K562 (cell line): Measurements from ENCODE around the gene SORBS2. TPM values are rescaled to one million over a fixed set of nuclear protein-coding genes. Genes with fewer than 3 reads are reported as not detected.

Experiments
- ATAC-seq: fragments of 200-7000 bp; cut with Tn5 transposase; 3 replicates; pipeline ENCODE4 v1.9.1; 2020; ENCODE audit warnings: moderate library complexity
- BruUV-seq: library from RNA; stranded (reverse); fragments of 400-500 nt; replicated peaks from 2 replicates; lab custom pipeline; 2021; lab: Mats Ljungman, UMichigan
- CTCF ChIA-PET: fragments of 300-600 bp; formaldehyde crosslinking; extraction: SDS; loops from one replicate; lab custom pipeline; 2021; ENCODE audit warnings: low intra/inter-chr PET ratio; lab: Yijun Ruan, JAX
- POLR2A ChIA-PET: fragments of 300-600, 350-650 bp; sonication (Branson Sonifier 250); formaldehyde crosslinking; extraction: SDS; loops from one replicate; lab custom pipeline; 2021; ENCODE audit warnings: antibody characterized with exemption, inconsistent platforms; lab: Yijun Ruan, JAX
- DNase-seq, 4 experiments: peaks; one replicate each; pipeline versions ENCODE4 v3.0.0 to v3.0.0-alpha.2; 2011 to 2018; ENCODE audit warnings: low spot score in 3 of 4, mixed read lengths in 3 of 4; ENCODE audit errors: extremely low read depth in 1 of 4
- FAIRE-seq: peaks from 2 replicates; lab custom pipeline; 2011; peaks lifted over from hg19 to GRCh38; lab: Jason Lieb, UNC
- H2AFZ ChIP-seq: 2 replicates; pipeline ENCODE4 v1.6.0; 2011; ENCODE audit warnings: low read depth, low read length, control low read depth, inconsistent platforms
- H3K27ac ChIP-seq: fragments of 200-600 bp; 3 replicates; pipeline ENCODE4 v1.8.0; 2011; ENCODE audit warnings: low read depth, mild to moderate bottlenecking, control low read depth, inconsistent platforms, low read length, moderate library complexity, mixed read lengths; ENCODE audit errors: extremely low read depth
- H3K27me3 ChIP-seq, 2 experiments: fragments of 300-600 bp in 1 of 2; 2 replicates in 1 of 2; 3 replicates in 1 of 2; pipeline versions ENCODE4 v1.6.0 to v1.8.0; 2011; ENCODE audit warnings: inconsistent platforms in 2 of 2, low read length in 2 of 2, mild to moderate bottlenecking in 1 of 2, mixed read lengths in 1 of 2, moderate library complexity in 1 of 2; ENCODE audit not compliant: control insufficient read depth in 2 of 2, insufficient read depth in 2 of 2
- H3K36me3 ChIP-seq: fragments of 300-600 bp; 3 replicates; pipeline ENCODE4 v1.8.0; 2011; ENCODE audit warnings: mild to moderate bottlenecking, low read length, inconsistent platforms; ENCODE audit not compliant: control insufficient read depth, insufficient read depth
- H3K4me1 ChIP-seq, 2 experiments: fragments of 200-600 bp in 1 of 2; replicated peaks in 1 of 2; 2 replicates in 1 of 2; 3 replicates in 1 of 2; pipeline versions ENCODE4 v1.5.1 to v1.8.0; 2011; ENCODE audit warnings: inconsistent platforms in 2 of 2, low read length in 2 of 2, mild to moderate bottlenecking in 1 of 2, mixed read lengths in 1 of 2, moderate library complexity in 1 of 2; ENCODE audit not compliant: control insufficient read depth in 2 of 2, insufficient read depth in 2 of 2
- H3K4me2 ChIP-seq: 2 replicates; pipeline ENCODE4 v1.6.1; 2011; ENCODE audit warnings: low read length, control low read depth, inconsistent platforms, mixed read lengths; ENCODE audit not compliant: insufficient read depth
- H3K4me3 ChIP-seq: fragments of 200-600 bp; sonication (generic), shearing (Covaris generic); 2 replicates; pipeline ENCODE4 v1.5.1; 2016; ENCODE audit warnings: control low read depth, inconsistent platforms
- H3K79me2 ChIP-seq: fragments of 200-600 bp; 3 replicates; pipeline ENCODE4 v1.8.0; 2011; ENCODE audit warnings: low read length, inconsistent platforms; ENCODE audit not compliant: control insufficient read depth, insufficient read depth
- H3K9ac ChIP-seq, 2 experiments: 2 replicates each; pipeline versions ENCODE4 v1.6.0 to v1.6.1; 2011; ENCODE audit warnings: low read depth in 2 of 2, low read length in 2 of 2, control low read depth in 1 of 2, inconsistent platforms in 1 of 2, mild to moderate bottlenecking in 1 of 2, mixed read lengths in 1 of 2; ENCODE audit not compliant: insufficient read depth in 1 of 2
- H3K9me1 ChIP-seq: one replicate; pipeline ENCODE4 v1.6.0; 2011; ENCODE audit warnings: inconsistent platforms, mild to moderate bottlenecking, low read length, moderate library complexity; ENCODE audit not compliant: control insufficient read depth, insufficient read depth
- H3K9me3 ChIP-seq: replicated peaks from 2 replicates; pipeline ENCODE4 v1.5.1; 2011; ENCODE audit warnings: low read depth, low read length, inconsistent platforms; ENCODE audit not compliant: control insufficient read depth, insufficient read depth
- H4K20me1 ChIP-seq: replicated peaks from 2 replicates; pipeline ENCODE4 v1.6.1; 2011; ENCODE audit warnings: low read length, inconsistent platforms, mixed read lengths; ENCODE audit not compliant: control insufficient read depth, insufficient read depth
- ARHGAP35 ChIP-seq: fragments of 450-650 bp; IDR thresholded peaks from 2 replicates; pipeline ENCODE4 v1.6.1; 2018; ENCODE audit not compliant: partially characterized antibody
- DDX20 ChIP-seq: fragments of 450-650 bp; IDR thresholded peaks from 2 replicates; pipeline ENCODE4 v1.6.1; 2016; ENCODE audit warnings: missing genetic modification characterization, low read depth, mild to moderate bottlenecking, missing compliant biosample characterization, moderate library complexity
- FOXM1 ChIP-seq, 2 experiments: fragments of 450-650 bp in 1 of 2; sonication (generic) in 1 of 2; formaldehyde crosslinking in 1 of 2; IDR thresholded peaks; 2 replicates each; pipeline versions ENCODE4 v1.6.1 to v1.9.0; 2017 to 2022; ENCODE audit warnings: low read depth in 2 of 2, mild to moderate bottlenecking in 2 of 2, missing genetic modification reagents in 1 of 2, moderate library complexity in 1 of 2
- KLF16 ChIP-seq: IDR thresholded peaks from 2 replicates; pipeline ENCODE4 v1.6.1; 2016; ENCODE audit warnings: antibody characterized with exemption
- MECOM ChIP-seq: fragments of 250-450 bp; sonication (Bioruptor Pico); IDR thresholded peaks from 2 replicates; pipeline ENCODE4 v1.8.0; 2022; ENCODE audit warnings: inconsistent platforms
- NR3C1 ChIP-seq: sonication (generic); formaldehyde crosslinking; IDR thresholded peaks from 2 replicates; pipeline ENCODE4 v1.8.1; 2022; ENCODE audit warnings: missing genetic modification reagents
- SAP30 ChIP-seq: fragments of 200-600 bp; sonication (generic); IDR thresholded peaks from 2 replicates; pipeline ENCODE4 v1.6.1; 2012; ENCODE audit warnings: borderline replicate concordance, low read depth, mild to moderate bottlenecking, moderate library complexity, low read length, control low read depth, inconsistent platforms; ENCODE audit not compliant: insufficient read depth, poor library complexity, severe bottlenecking
- SMAD1 ChIP-seq: fragments of 150-350 bp; IDR thresholded peaks from 2 replicates; pipeline ENCODE4 v1.6.1; 2014; ENCODE audit warnings: low read length, low read depth; ENCODE audit not compliant: partially characterized antibody
- SREBF1 ChIP-seq: fragments of 150-350 bp; IDR thresholded peaks from 2 replicates; pipeline ENCODE4 v1.6.1; 2014; ENCODE audit warnings: antibody characterized with exemption, low read depth, low read length, borderline replicate concordance
- XRCC5 ChIP-seq: fragments of 200-400 bp; formaldehyde crosslinking; IDR thresholded peaks from 2 replicates; pipeline ENCODE4 v1.6.1; 2017; ENCODE audit warnings: low read depth, mild to moderate bottlenecking, low read length
- ZNF589 ChIP-seq: fragments of 200-800 bp; sonication (Bioruptor generic); IDR thresholded peaks from 2 replicates; pipeline ENCODE4 v1.6.1; 2016; ENCODE audit warnings: low read depth, missing genetic modification characterization, missing compliant biosample characterization
- in situ Hi-C: fragments of 300-500 bp; cut with MboI; formaldehyde crosslinking; loops from 4 replicates; pipeline ENCODE4 v1.15.0; 2018; ENCODE audit warnings: inconsistent platforms, mixed read lengths
- intact Hi-C: fragments of 100-400 bp; cut with micrococcal nuclease; formaldehyde crosslinking; loops from 2 replicates; pipeline ENCODE4 v1.14.2; 2022
- polyA plus RNA-seq, 8 experiments: library from polyadenylated mRNA; depleted of rRNA in 4 of 8; stranded (reverse) in 5 of 8; unstranded in 3 of 8; fragments of >200 nt; fragmentation: Nextera tagmentation in 2 of 8; fragmentation: Illumina TruSeq in 1 of 8; extraction: Ambion mirVana in 2 of 8; extraction: Trizol in 1 of 8; gene quantifications; 2 replicates each; pipeline versions ENCODE4 v1.2.1 to v1.2.3, GENCODE V29; 2011 to 2014; ENCODE audit warnings: inconsistent platforms in 1 of 8, missing spikeins in 1 of 8
- total RNA-seq, 7 experiments: library from RNA; depleted of rRNA in 6 of 7; stranded (reverse); fragments of >200 nt in 6 of 7; fragmentation: Illumina TruSeq in 2 of 7; extraction: Trizol in 2 of 7; gene quantifications; 2 replicates each; pipeline versions ENCODE4 v1.2.1 to v1.2.3, GENCODE V29; 2011 to 2021; ENCODE audit warnings: low replicate concordance in 1 of 7
- TF ChIP-seq, protein P1 (sequence below): sonication (generic); IDR thresholded peaks from 2 replicates; pipeline ENCODE4 v1.6.1; 2016
- TF ChIP-seq, protein P2 (sequence below): sonication (generic); formaldehyde crosslinking; IDR thresholded peaks from 2 replicates; pipeline ENCODE4 v1.8.1; 2023; ENCODE audit warnings: mild to moderate bottlenecking, missing genetic modification reagents
- TF ChIP-seq, protein P3 (sequence below): fragments of 150-350 bp; conservative IDR thresholded peaks from 2 replicates; pipeline ENCODE4 v1.6.1; 2014; ENCODE audit warnings: low read length

Gene SORBS2
- total and polyA plus RNA-seq, 9 of the 15 experiments (the other 6 are each of a cell fraction or from before 2014, with no cell fraction given): 0.29 TPM; not detected in 8

- H3K9me3 ChIP-seq: no peaks in the 10 kb centered on the region
- no peak for FAIRE-seq
- BruUV-seq: no TSS peak
Measured at GRCh38 chr4:185764876-185765275, 47.1 kb downstream of the SORBS2 start.

More at GRCh38 chr4:185764876-185765275, 47.1 kb downstream of the SORBS2 start:
- H4K20me1 ChIP-seq: no peaks in the 10 kb centered on the region
- peaks cover 0 to 5% of the 10 kb centered on the region in 2 experiments; a peak in 2 of 5 replicates for H3K27me3 ChIP-seq
- no peak overlapping the region for H3K4me2 ChIP-seq
- H3K79me2 ChIP-seq: no peaks in the 10 kb centered on the region
- no peak for DNase-seq
- no peaks in the 10 kb centered on the region for H3K9me1 ChIP-seq
- H3K9ac ChIP-seq: no peak overlapping the region
- ChIA-PET CTCF (no interaction called here), POLR2A (no interaction called here)
- ATAC-seq: no peak
- no peaks in the 10 kb centered on the region for H3K4me1 ChIP-seq
- in situ Hi-C loops (no loop called here), intact Hi-C loops (no loop called here)
- H3K36me3 ChIP-seq: no peaks in the 10 kb centered on the region
- no peak for TF ChIP-seq DDX20 (tag)
- TF ChIP-seq KLF16: no peak
- TF ChIP-seq ZNF589 (CRISPR knock-in tag): no peak
- TF ChIP-seq MECOM (CRISPR knock-in tag): no peak
- no peak for TF ChIP-seq ARHGAP35
- no peak for TF ChIP-seq NR3C1 (CRISPR knock-in tag)
- no peak for TF ChIP-seq SREBF1
- TF ChIP-seq SMAD1: no peak
- no peak for TF ChIP-seq SAP30
- TF ChIP-seq, protein P1, sequence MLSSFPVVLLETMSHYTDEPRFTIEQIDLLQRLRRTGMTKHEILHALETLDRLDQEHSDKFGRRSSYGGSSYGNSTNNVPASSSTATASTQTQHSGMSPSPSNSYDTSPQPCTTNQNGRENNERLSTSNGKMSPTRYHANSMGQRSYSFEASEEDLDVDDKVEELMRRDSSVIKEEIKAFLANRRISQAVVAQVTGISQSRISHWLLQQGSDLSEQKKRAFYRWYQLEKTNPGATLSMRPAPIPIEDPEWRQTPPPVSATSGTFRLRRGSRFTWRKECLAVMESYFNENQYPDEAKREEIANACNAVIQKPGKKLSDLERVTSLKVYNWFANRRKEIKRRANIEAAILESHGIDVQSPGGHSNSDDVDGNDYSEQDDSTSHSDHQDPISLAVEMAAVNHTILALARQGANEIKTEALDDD: no peak
- no peak for TF ChIP-seq XRCC5
- TF ChIP-seq, protein P2, sequence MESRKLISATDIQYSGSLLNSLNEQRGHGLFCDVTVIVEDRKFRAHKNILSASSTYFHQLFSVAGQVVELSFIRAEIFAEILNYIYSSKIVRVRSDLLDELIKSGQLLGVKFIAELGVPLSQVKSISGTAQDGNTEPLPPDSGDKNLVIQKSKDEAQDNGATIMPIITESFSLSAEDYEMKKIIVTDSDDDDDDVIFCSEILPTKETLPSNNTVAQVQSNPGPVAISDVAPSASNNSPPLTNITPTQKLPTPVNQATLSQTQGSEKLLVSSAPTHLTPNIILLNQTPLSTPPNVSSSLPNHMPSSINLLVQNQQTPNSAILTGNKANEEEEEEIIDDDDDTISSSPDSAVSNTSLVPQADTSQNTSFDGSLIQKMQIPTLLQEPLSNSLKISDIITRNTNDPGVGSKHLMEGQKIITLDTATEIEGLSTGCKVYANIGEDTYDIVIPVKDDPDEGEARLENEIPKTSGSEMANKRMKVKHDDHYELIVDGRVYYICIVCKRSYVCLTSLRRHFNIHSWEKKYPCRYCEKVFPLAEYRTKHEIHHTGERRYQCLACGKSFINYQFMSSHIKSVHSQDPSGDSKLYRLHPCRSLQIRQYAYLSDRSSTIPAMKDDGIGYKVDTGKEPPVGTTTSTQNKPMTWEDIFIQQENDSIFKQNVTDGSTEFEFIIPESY (CRISPR knock-in tag): no peak
- TF ChIP-seq, protein P3, sequence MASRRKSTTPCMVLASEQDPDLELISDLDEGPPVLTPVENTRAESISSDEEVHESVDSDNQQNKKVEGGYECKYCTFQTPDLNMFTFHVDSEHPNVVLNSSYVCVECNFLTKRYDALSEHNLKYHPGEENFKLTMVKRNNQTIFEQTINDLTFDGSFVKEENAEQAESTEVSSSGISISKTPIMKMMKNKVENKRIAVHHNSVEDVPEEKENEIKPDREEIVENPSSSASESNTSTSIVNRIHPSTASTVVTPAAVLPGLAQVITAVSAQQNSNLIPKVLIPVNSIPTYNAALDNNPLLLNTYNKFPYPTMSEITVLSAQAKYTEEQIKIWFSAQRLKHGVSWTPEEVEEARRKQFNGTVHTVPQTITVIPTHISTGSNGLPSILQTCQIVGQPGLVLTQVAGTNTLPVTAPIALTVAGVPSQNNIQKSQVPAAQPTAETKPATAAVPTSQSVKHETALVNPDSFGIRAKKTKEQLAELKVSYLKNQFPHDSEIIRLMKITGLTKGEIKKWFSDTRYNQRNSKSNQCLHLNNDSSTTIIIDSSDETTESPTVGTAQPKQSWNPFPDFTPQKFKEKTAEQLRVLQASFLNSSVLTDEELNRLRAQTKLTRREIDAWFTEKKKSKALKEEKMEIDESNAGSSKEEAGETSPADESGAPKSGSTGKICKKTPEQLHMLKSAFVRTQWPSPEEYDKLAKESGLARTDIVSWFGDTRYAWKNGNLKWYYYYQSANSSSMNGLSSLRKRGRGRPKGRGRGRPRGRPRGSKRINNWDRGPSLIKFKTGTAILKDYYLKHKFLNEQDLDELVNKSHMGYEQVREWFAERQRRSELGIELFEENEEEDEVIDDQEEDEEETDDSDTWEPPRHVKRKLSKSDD: no peak
- TF ChIP-seq FOXM1 (IDR thresholded peaks at IDR 0.05; ENCODE audit: low read depth): no peak
- no peak for TF ChIP-seq FOXM1 (CRISPR knock-in tag; IDR thresholded peaks at IDR 0.05; ENCODE audit: low read depth)
- no peak overlapping the region for H3K27ac ChIP-seq
- H2AFZ ChIP-seq: no peak overlapping the region
- no peak overlapping the region for H3K4me3 ChIP-seq
